Activated T-helper 9 cell treated with anti-CD3 and anti-CD28 coated beads, Interleukin-2, amount 50 U/mL, for 16 hours (primary cell): ENCODE measurements around the gene TMED1.
A peak's percentile ranks its signal among the peaks of the same experiment; 100 is the strongest.
"Not testable (repeated sequence)": the region's sequence is repeated elsewhere in the genome, so short reads cannot be mapped to it uniquely, and the experiment has no call there.

ENCODE experiments used
- DNase-seq: peaks from one replicate; pipeline ENCODE4 v3.0.0-alpha.2; 2020; ENCODE audit warnings: low read depth

Gene TMED1

GRCh38 chr19:10862561-10863106, 26.6 kb upstream of the TMED1 start:
- no peak for DNase-seq

- DNase-seq: no peak
Observed at GRCh38 chr19:10861103-10861651, 25.2 kb upstream of the TMED1 start.

- DNase-seq: no peak
Observed at GRCh38 chr19:10858204-10858828, 22.3 kb upstream of the TMED1 start.

GRCh38 chr19:10856899-10857298, 20.9 kb upstream of the TMED1 start:
- not testable (repeated sequence) for DNase-seq

- DNase-seq: no peak
Observed at GRCh38 chr19:10855879-10856522, 20.0 kb upstream of the TMED1 start.

- no peak for DNase-seq
Observed at GRCh38 chr19:10854350-10855089, 18.5 kb upstream of the TMED1 start.

GRCh38 chr19:10852941-10853340, 16.9 kb upstream of the TMED1 start:
- DNase-seq: no peak

- DNase-seq: no peak
Observed at GRCh38 chr19:10852098-10852800, 16.2 kb upstream of the TMED1 start.

- no peak for DNase-seq
Observed at GRCh38 chr19:10850631-10851030, 14.6 kb upstream of the TMED1 start.

GRCh38 chr19:10848230-10848856, 12.3 kb upstream of the TMED1 start, which contains the start of gene C19orf38:
C19orf38 (plus strand) TSS chr19:10848415; CDS start chr19:10848509, 94 bp downstream.
- DNase-seq: no peak

- DNase-seq: no peak
Observed at GRCh38 chr19:10846500-10847202, 10.6 kb upstream of the TMED1 start.

GRCh38 chr19:10842788-10843187, 6.8 kb upstream of the TMED1 start:
- no peak for DNase-seq

- no peak for DNase-seq
Observed at GRCh38 chr19:10839114-10840050, 3.4 kb upstream of the TMED1 start.

GRCh38 chr19:10838377-10838776, 2.4 kb upstream of the TMED1 start:
- DNase-seq: no peak

GRCh38 chr19:10837649-10838048, 1.6 kb upstream of the TMED1 start:
- not testable (repeated sequence) for DNase-seq

- DNase-seq: peak; percentile 65
Observed at GRCh38 chr19:10836479-10837330, 693 bp upstream of the TMED1 start.

GRCh38 chr19:10835089-10835753, 791 bp downstream of the TMED1 start:
- DNase-seq: no peak

- no peak for DNase-seq
Observed at GRCh38 chr19:10832939-10833296, 3.1 kb downstream of the TMED1 start.
